ENCODE data around the gene UBASH3A.
A peak's percentile ranks its signal among the peaks of the same experiment; 100 is the strongest.

Gene UBASH3A

GRCh38 chr21:42398436-42399028 is 5.2 kb upstream of the UBASH3A start:
- no peak for DNase-seq (ENCODE audit: low read depth)
- H3K4me3 ChIP-seq (replicated peaks; ENCODE audit: low read depth, low read length), result no peak overlapping the region
- no peak for TF ChIP-seq CTCF (IDR thresholded peaks at IDR 0.05; ENCODE audit: low read length, missing control alignments)

GRCh38 chr21:42400525-42400924 is 3.2 kb upstream of the UBASH3A start:
- DNase-seq (ENCODE audit: low read depth), result peak; percentile 2
- no peak for TF ChIP-seq CTCF (IDR thresholded peaks at IDR 0.05; ENCODE audit: low read length, missing control alignments)
- no peak overlapping the region for H3K4me3 ChIP-seq (replicated peaks; ENCODE audit: low read depth, low read length)

GRCh38 chr21:42401154-42401553 is 2.5 kb upstream of the UBASH3A start:
- no peak overlapping the region for H3K4me3 ChIP-seq (replicated peaks; ENCODE audit: low read depth, low read length)
- DNase-seq (ENCODE audit: low read depth), result peak; percentile 21
- TF ChIP-seq CTCF (IDR thresholded peaks at IDR 0.05; ENCODE audit: low read length, missing control alignments), result no peak

- no peak for TF ChIP-seq CTCF (IDR thresholded peaks at IDR 0.05; ENCODE audit: low read length, missing control alignments)
Measured at GRCh38 chr21:42401820-42402251, 1.9 kb upstream of the UBASH3A start.

GRCh38 chr21:42404539-42404938 is 837 bp downstream of the UBASH3A start:
- no peak for TF ChIP-seq CTCF (IDR thresholded peaks at IDR 0.05; ENCODE audit: low read length, missing control alignments)
- H3K4me3 ChIP-seq (replicated peaks; ENCODE audit: low read depth, low read length), result no peak overlapping the region
- DNase-seq (ENCODE audit: low read depth), result no peak

More at GRCh38 chr21:42401820-42402251, 1.9 kb upstream of the UBASH3A start:
- no peak for DNase-seq (ENCODE audit: low read depth)
- no peak overlapping the region for H3K4me3 ChIP-seq (replicated peaks; ENCODE audit: low read depth, low read length)

GRCh38 chr21:42405064-42406013 is 1.6 kb downstream of the UBASH3A start:
- TF ChIP-seq CTCF (IDR thresholded peaks at IDR 0.05; ENCODE audit: low read length, missing control alignments), result no peak

More at GRCh38 chr21:42405064-42406013, 1.6 kb downstream of the UBASH3A start:
- DNase-seq (ENCODE audit: low read depth), result no peak
- no peak overlapping the region for H3K4me3 ChIP-seq (replicated peaks; ENCODE audit: low read depth, low read length)

All from fibroblast of pulmonary artery (primary cell).